Inflammatory macrophage treated with lipopolysaccharide for 1 hour (primary cell): ENCODE measurements around the gene C2orf92.
"Not testable (repeated sequence)": the region's sequence is repeated elsewhere in the genome, so short reads cannot be mapped to it uniquely, and the experiment has no call there.

Source experiments
- DNase-seq, 2 donors: peaks; one replicate each; pipeline ENCODE4 v3.0.0-alpha.2; 2020 to 2022

The C2orf92 gene

GRCh38 chr2:97660044-97660774 is 9.3 kb upstream of the C2orf92 start:
- DNase-seq = peak in 1 of 2 donors; percentile 31

GRCh38 chr2:97660775-97661389 is 8.6 kb upstream of the C2orf92 start:
- no peak for DNase-seq

- DNase-seq = no peak
These were observed 7.6 kb upstream of the C2orf92 start for GRCh38 chr2:97661927-97662326.

GRCh38 chr2:97662386-97662894 is 7.1 kb upstream of the C2orf92 start:
- DNase-seq = no peak

GRCh38 chr2:97662895-97663625 is 6.5 kb upstream of the C2orf92 start:
- DNase-seq = peak; percentile 88 to 99

GRCh38 chr2:97663626-97663961 is 5.9 kb upstream of the C2orf92 start:
- DNase-seq = no peak

GRCh38 chr2:97663962-97664635 is 5.4 kb upstream of the C2orf92 start, which contains the start of gene ACTR1B:
Gene ACTR1B, minus strand, starts transcription at chr2:97664044. Its CDS starts 154 bp downstream, at chr2:97663890.
- DNase-seq = peak; percentile 97 to 98

- no peak for DNase-seq
These were observed 4.9 kb upstream of the C2orf92 start for GRCh38 chr2:97664636-97664970.

- no peak for DNase-seq
These were observed 958 bp downstream of the C2orf92 start for GRCh38 chr2:97670471-97670870.

GRCh38 chr2:97671526-97671925 is 2.0 kb downstream of the C2orf92 start:
- DNase-seq = no peak

- DNase-seq = peak; percentile 40 to 69
These were observed 3.2 kb downstream of the C2orf92 start for GRCh38 chr2:97672606-97673140.

GRCh38 chr2:97673182-97673914 is 3.8 kb downstream of the C2orf92 start:
- peak; percentile 71 to 88 for DNase-seq

GRCh38 chr2:97673915-97674283 is 4.4 kb downstream of the C2orf92 start:
- peak; percentile 80 to 95 for DNase-seq

GRCh38 chr2:97675430-97676113 is 6.1 kb downstream of the C2orf92 start:
- DNase-seq = no peak

- no peak for DNase-seq
These were observed 7.1 kb downstream of the C2orf92 start for GRCh38 chr2:97676620-97677019.

GRCh38 chr2:97677480-97677879 is 8.0 kb downstream of the C2orf92 start:
- DNase-seq = no peak

- DNase-seq = peak; percentile 70 to 91
These were observed 8.8 kb downstream of the C2orf92 start for GRCh38 chr2:97678298-97678697.

GRCh38 chr2:97687235-97687634 is 17.7 kb downstream of the C2orf92 start:
- not testable (repeated sequence) for DNase-seq

- DNase-seq = no peak
These were observed 18.7 kb downstream of the C2orf92 start for GRCh38 chr2:97688062-97688827.

- DNase-seq = no peak
These were observed 21.7 kb downstream of the C2orf92 start for GRCh38 chr2:97691166-97691565.

GRCh38 chr2:97693476-97693875 is 24.0 kb downstream of the C2orf92 start:
- no peak for DNase-seq
